ENCODE measurements around the gene PDLIM5. TPM values are rescaled to one million over a fixed set of nuclear protein-coding genes. Genes with fewer than 3 reads are reported as not detected.

The PDLIM5 gene
- total RNA-seq, 3 donors from 2014 or later (not counting 1 experiment from before 2014, with no cell fraction given) = 41.8 to 94.8 (median 50.5) TPM

DNA sequence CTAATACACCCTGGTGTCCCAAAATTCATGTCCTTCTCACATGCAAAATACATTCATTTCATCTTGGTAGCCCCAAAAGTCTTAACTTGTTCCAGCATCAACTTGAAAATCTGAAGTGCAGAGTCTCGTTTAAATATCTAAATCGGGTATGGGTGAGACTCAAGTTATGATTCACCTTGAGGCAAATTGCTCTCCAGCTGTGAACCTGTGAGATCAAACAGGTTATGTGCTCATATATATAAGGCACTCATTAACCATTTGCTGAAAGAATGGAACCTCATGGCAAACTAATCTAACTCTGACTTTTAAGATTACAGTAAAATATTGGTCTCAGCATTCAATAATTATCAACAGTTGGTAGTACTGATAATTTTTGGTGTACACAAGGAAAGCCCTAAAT is 55.5 kb downstream of the PDLIM5 start:
- no peak overlapping the region for H3K4me3 ChIP-seq (ENCODE audit: low read length)
- no peaks in the 10 kb centered on the region for H3K27me3 Mint-ChIP-seq (ENCODE audit: low read depth in 2 of 2)
- H3K36me3 Mint-ChIP-seq = no peaks in the 10 kb centered on the region
- H3K27ac ChIP-seq (ENCODE audit: low read length) = no peak overlapping the region
- H3K4me3 Mint-ChIP-seq = no peak overlapping the region
- no peak overlapping the region for H3K27ac Mint-ChIP-seq
- no peaks in the 10 kb centered on the region for H3K27me3 ChIP-seq (ENCODE audit: control insufficient read depth, insufficient read depth, low read length)
- TF ChIP-seq, protein P1, sequence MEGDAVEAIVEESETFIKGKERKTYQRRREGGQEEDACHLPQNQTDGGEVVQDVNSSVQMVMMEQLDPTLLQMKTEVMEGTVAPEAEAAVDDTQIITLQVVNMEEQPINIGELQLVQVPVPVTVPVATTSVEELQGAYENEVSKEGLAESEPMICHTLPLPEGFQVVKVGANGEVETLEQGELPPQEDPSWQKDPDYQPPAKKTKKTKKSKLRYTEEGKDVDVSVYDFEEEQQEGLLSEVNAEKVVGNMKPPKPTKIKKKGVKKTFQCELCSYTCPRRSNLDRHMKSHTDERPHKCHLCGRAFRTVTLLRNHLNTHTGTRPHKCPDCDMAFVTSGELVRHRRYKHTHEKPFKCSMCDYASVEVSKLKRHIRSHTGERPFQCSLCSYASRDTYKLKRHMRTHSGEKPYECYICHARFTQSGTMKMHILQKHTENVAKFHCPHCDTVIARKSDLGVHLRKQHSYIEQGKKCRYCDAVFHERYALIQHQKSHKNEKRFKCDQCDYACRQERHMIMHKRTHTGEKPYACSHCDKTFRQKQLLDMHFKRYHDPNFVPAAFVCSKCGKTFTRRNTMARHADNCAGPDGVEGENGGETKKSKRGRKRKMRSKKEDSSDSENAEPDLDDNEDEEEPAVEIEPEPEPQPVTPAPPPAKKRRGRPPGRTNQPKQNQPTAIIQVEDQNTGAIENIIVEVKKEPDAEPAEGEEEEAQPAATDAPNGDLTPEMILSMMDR (IDR thresholded peaks at IDR 0.05) = no peak
- H3K9me3 Mint-ChIP-seq = no peaks in the 10 kb centered on the region
- 86% methylated on average over 2 of the region's 2 CpGs for WGBS (ENCODE audit: insufficient coverage)
- no peaks in the 10 kb centered on the region for H3K36me3 ChIP-seq (ENCODE audit: control insufficient read depth, insufficient read depth, low read length)
- intact Hi-C loops (cut with micrococcal nuclease) = no loop called here
- H3K4me1 ChIP-seq (ENCODE audit: control insufficient read depth, insufficient read depth, low read length) = no peaks in the 10 kb centered on the region
- DNase-seq (no peak), ATAC-seq (no peak)
- H3K9me3 ChIP-seq (ENCODE audit: control insufficient read depth, insufficient read depth, low read length) = no peaks in the 10 kb centered on the region
- H3K4me1 Mint-ChIP-seq = peaks cover 5 to 6% of the 10 kb centered on the region in 2 donors

DNA sequence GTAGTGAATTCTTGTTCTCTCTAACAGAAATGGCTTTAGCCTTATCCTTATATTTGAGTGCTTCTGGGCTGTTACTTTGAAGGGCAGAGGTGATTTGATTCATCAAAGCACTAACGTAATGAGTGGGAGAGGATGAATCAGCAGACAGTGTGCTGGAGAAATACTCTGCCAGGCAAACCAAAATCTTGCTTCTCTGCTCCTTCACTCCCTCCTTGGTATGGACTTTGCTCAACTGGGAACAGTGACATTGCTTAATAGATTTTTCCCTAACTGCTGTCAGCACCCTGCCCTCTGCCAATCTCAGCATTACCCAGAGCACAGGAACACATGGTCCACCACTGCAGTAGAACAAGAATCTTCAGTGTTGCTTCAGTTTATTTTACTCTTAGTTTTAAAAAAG is 56.0 kb downstream of the PDLIM5 start:
- ATAC-seq (no peak), DNase-seq (no peak)
- intact Hi-C loops (cut with micrococcal nuclease) = no loop called here
- Histone ChIP-seq H3K36me3 (ENCODE audit: control insufficient read depth, insufficient read depth, low read length) (no peaks in the 10 kb centered on the region), H3K27me3 (ENCODE audit: control insufficient read depth, insufficient read depth, low read length) (no peaks in the 10 kb centered on the region), H3K4me3 (ENCODE audit: low read length) (no peak overlapping the region), H3K4me1 (ENCODE audit: control insufficient read depth, insufficient read depth, low read length) (no peaks in the 10 kb centered on the region), H3K9me3 (ENCODE audit: control insufficient read depth, insufficient read depth, low read length) (no peaks in the 10 kb centered on the region), H3K27ac (ENCODE audit: low read length) (no peak overlapping the region)
- WGBS (ENCODE audit: insufficient coverage) = 86% methylated on average over 1 of the region's 1 CpG
- Mint-ChIP-seq H3K4me1 (peaks cover 5 to 10% of the 10 kb centered on the region in 2 donors), H3K36me3 (no peaks in the 10 kb centered on the region), H3K27me3 (ENCODE audit: low read depth in 2 of 2) (no peaks in the 10 kb centered on the region), H3K9me3 (no peaks in the 10 kb centered on the region), H3K4me3 (no peak overlapping the region), H3K27ac (no peak overlapping the region)
- TF ChIP-seq, protein P1 (IDR thresholded peaks at IDR 0.05) = no peak

DNA sequence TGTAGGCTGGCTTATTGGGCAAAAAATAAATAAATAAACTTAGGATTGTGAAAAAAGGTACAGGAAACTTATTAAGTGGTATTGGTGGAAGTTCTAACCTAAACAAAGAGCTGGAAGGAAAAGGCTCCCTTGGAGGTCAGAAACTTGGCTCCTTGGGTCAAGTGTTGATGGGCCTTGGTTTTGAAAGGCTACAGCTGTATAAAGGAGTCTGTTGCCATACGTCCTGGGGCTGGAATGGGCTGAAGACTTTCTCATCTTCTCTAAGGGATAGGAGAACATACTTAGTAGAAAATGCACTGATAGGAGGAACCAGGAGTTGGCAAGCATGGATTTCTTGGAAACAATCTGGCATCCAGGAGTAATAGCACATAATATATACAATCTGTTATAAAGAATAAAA is 56.6 kb downstream of the PDLIM5 start:
- TF ChIP-seq, protein P1 (IDR thresholded peaks at IDR 0.05) = no peak
- H3K36me3 Mint-ChIP-seq = no peaks in the 10 kb centered on the region
- no peaks in the 10 kb centered on the region for H3K27me3 Mint-ChIP-seq (ENCODE audit: low read depth in 2 of 2)
- H3K9me3 Mint-ChIP-seq = no peaks in the 10 kb centered on the region
- Histone ChIP-seq H3K27me3 (ENCODE audit: control insufficient read depth, insufficient read depth, low read length) (no peaks in the 10 kb centered on the region), H3K9me3 (ENCODE audit: control insufficient read depth, insufficient read depth, low read length) (no peaks in the 10 kb centered on the region), H3K27ac (ENCODE audit: low read length) (no peak overlapping the region), H3K36me3 (ENCODE audit: control insufficient read depth, insufficient read depth, low read length) (no peaks in the 10 kb centered on the region), H3K4me1 (ENCODE audit: control insufficient read depth, insufficient read depth, low read length) (no peaks in the 10 kb centered on the region), H3K4me3 (ENCODE audit: low read length) (no peak overlapping the region)
- no peak for DNase-seq
- H3K4me1 Mint-ChIP-seq = peaks cover 5 to 13% of the 10 kb centered on the region in 2 donors
- ATAC-seq = no peak
- intact Hi-C loops (cut with micrococcal nuclease) = no loop called here
- H3K27ac Mint-ChIP-seq = no peak overlapping the region
- H3K4me3 Mint-ChIP-seq = no peak overlapping the region
- 63% methylated on average over 1 of the region's 1 CpG for WGBS (ENCODE audit: insufficient coverage)

DNA sequence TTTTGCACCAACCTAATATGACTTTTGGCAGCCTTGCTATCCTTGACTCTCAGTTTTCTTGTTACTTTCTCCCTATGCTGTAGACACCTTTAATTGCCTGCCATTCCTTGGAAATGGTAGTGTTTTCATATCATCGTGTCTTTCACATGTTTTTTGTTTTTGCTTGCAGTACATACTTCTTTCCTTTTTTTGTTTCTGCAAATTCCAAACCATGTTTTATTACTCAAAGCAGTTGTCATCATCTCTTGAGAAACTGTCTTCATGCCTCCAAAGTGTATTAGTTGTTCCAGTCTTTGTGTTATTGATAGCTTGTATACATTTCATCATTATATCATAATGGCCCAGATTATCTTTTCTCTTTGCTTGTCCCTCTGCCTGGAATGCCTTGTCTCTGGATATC is 57.1 kb downstream of the PDLIM5 start:
- no peaks in the 10 kb centered on the region for H3K36me3 ChIP-seq (ENCODE audit: control insufficient read depth, insufficient read depth, low read length)
- H3K4me1 ChIP-seq (ENCODE audit: control insufficient read depth, insufficient read depth, low read length) = no peaks in the 10 kb centered on the region
- H3K9me3 ChIP-seq (ENCODE audit: control insufficient read depth, insufficient read depth, low read length) = no peaks in the 10 kb centered on the region
- DNase-seq = no peak
- Mint-ChIP-seq H3K4me1 (peaks cover 5 to 13% of the 10 kb centered on the region in 2 donors), H3K27me3 (ENCODE audit: low read depth in 2 of 2) (no peaks in the 10 kb centered on the region), H3K27ac (no peak overlapping the region), H3K4me3 (no peak overlapping the region), H3K36me3 (no peaks in the 10 kb centered on the region), H3K9me3 (no peaks in the 10 kb centered on the region)
- H3K4me3 ChIP-seq (ENCODE audit: low read length) = no peak overlapping the region
- no peak overlapping the region for H3K27ac ChIP-seq (ENCODE audit: low read length)
- H3K27me3 ChIP-seq (ENCODE audit: control insufficient read depth, insufficient read depth, low read length) = no peaks in the 10 kb centered on the region
- intact Hi-C loops (cut with micrococcal nuclease) = no loop called here
- no peak for ATAC-seq
- whole genome bisulfite sequencing (ENCODE audit: insufficient coverage) = 100% methylated on average over 1 of the region's 1 CpG
- TF ChIP-seq, protein P1 (IDR thresholded peaks at IDR 0.05) = no peak

All from natural killer cell (primary cell).